HG03439 (cell line): Measurements from ENCODE around the gene TNS3.
"Not testable (repeated sequence)": the region's sequence is repeated elsewhere in the genome, so short reads cannot be mapped to it uniquely, and the experiment has no call there.

ENCODE experiments used
- ATAC-seq: cut with Tn5 transposase; IDR thresholded peaks from one replicate; pipeline ENCODE4 v1.9.1; 2021; ENCODE audit warnings: mild to moderate bottlenecking, moderate library complexity; ENCODE audit not compliant: unreplicated experiment

TNS3 gene

DNA sequence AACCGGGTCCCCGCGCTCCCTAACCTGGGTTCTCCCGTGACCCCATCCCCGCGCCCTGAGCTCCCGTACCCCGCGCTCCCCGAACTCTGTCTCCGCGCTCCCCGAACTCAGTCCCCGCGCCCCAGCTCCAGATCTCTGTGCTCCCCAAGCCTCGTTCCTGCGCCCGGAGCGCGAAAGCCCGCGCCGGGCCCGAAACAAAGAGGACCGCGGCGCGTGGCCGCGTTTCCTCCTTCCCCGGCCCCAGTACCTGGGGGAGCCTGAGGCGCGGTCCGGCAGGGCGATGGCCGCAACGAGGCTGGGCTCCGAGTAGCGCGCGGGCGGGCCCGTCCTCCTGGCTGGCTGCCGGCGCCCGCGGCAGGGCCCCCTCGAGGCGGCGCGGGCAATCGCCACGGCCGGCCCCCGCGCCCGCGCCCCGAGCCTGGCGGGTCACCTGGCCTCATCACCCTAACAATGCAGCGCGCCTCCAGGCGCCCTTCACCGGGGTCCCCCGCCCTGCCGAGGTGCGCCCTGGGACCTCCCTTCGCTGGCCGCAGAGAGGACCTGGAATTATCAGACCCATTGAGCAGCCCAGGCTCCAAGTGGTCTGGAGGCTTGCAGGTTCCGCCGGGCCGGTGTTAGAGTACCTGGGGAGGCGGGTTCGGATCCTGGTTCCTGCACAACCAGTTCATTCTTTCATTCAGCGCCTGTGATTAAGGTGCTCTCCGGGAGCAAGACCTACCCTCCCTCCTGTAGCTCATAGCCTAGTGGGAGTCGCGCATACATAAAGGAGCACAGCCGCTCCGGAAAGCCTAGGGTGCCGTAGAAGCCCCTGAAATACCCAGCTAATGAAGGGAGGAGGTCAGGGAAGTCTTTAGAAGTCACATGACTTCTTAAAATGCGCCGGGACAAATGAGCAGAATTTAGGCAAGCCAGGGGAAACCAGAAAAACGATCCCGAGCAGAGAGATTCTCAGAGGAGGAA, at the start of gene TNS3:
TNS3 (minus strand) TSS at position 308 of the 960 bp plus-strand sequence. CDS start 142,475 bp downstream, outside the sequence.
- ATAC-seq, result no peak

DNA sequence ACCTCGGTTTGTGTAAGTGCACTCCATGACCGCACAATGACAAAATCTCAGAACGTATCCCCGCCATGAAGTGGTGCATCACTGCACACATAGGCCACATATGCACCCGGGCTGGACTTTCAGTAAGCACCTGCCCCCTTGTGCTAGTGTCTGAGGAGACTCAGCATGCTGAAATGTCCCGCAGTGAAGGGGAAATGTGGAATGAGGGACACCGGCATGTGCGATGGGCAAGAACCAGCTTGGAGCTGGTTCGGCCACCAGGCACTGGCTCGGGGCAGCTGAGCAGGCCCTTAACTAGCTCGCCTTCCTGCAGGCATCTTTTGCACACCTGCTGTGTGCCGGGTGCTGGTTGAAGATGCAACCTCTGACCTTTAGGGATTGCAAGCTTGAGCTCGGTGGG, 49.8 kb upstream of the TNS3 start:
- ATAC-seq, result no peak

DNA sequence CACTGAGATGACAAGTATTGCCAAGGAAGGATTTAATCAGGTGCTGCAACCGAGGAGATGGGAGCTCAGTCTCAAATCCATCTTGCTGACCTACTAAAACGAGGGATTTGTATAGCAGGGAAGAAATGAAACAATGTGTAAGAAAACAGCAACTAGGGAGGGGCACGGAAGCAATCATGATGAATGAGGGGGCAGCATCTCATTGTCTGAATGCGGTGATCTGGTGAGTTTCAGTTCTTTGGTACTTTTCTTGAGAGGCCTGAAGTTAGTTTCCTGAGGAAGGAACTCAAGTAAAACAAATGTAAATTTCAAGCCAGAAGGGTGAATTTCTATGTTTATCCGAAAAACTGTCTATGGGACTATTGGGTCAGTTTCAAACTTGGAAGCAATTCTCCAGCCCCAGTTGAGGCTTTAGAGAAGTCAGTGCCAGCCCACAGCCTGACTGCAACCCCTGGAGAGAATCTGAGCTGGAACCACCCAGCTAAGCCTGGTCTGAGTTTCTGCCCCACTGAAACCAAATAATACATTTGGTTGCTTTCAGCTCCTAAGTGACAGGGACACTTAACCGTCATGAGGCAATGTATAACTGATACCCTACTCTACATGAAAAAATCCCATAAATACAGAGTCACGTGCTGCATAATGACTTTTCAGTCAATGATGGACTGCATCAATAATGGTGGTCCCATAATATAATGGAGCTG, 45.8 kb upstream of the TNS3 start:
- ATAC-seq, result no peak

DNA sequence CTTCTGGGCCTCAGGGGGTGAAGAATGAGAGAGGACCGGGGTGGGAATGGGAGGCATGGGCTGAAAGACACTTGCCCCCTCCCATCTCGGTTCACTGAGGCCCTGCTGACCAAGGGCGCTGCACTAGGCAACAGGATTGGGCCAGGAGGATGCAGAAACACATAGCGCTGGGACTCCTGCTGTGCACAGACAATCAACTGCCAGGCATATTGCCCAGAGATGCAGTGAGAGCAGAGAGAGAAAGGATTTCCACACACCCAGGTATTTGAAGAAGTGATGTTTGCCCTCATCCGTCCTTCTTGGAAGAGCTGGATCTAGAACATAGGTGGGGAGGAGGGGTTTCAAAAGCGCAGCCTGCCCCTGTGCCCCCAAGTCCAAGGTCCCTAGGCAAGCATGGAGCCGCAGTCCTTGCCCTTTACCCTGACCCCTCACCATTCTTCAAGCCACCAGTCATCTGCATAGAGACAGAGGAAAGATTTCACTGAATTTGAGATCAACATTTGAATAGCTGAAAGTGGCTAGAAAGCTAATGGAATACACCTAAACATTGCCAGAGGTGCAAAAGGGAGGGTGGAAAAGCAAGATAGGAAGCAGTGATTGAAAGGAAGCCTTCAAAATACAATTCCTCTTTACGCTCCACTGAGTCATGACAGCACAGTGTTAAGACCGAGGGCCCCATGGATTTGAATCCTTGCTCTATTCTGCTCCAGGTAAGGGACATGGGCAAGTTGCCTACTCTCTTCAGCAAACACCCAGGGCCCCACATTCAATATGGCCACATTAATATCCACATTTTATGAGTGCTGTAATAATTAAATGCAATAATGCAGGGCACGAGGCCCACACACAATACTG, 44.2 kb upstream of the TNS3 start:
- no peak for ATAC-seq

DNA sequence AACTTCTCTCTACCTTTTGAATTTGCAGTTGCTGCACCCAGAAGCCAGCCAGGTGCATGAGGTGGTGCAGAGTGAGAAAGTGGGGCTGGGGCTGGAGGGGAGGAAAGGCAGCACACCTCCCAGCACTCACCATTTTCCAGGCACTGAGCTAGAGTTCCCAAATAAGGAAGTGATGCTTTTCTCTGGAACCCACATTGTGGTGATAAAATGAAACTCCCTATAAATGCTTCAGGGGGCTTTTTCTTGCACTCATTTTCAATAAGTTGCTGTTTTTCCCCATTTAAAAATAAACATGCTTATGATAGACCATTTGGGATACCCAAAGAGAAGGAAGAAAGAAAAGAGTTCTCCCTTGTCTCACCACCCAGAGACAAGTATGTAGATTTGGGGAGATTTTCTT, 42.8 kb upstream of the TNS3 start:
- no peak for ATAC-seq

DNA sequence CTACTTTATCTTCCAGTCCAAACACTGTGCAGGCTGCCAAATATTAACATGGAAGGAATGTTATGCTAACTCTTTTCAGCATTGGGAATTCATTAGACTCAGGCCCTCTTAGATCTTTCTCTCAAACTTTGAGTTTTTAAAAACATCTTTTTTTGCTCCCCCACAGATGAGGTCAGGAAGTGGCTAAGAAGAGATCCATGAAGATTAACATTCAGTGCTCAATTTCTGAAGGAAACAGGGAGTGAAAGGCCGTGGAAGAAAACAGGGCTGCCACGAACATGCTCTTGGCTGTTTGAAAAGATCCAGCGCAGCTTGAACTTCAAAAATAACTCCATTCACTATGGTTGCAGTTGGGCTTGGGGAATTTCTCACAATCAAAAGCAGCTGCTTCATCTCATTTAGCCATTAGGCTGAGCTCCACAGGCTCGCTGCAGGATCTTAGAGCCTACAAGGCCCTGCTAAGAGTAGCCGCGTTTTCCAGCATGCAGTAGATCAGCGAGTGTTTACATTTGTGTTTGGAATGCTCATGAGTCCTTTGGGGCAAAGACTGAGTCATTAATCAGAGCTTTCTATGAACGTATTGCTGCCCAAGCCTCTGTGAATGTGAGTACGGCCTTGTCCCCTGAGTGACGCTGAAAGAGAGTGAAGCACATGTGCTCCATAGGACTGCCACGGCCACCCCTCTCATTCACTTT, 41.2 kb upstream of the TNS3 start:
- no peak for ATAC-seq

DNA sequence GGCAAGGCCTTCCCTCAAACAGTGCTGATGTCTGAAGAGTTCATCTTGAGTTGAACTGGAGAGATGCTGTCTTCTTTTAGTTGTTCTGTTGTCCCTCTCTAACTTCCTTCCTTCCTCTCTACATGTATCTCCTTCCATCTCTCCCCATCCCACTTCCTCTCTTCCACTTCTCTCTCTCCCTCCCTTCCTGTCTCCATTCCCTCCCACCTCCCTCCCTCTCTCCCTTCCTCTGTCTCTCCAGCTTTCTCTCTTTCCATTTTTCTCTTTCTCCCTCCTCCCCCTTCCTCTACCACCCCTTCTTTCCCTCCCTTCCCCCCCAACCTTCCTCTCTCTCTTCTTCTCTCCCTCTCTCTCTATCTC, 40.7 kb upstream of the TNS3 start:
- no peak for ATAC-seq

DNA sequence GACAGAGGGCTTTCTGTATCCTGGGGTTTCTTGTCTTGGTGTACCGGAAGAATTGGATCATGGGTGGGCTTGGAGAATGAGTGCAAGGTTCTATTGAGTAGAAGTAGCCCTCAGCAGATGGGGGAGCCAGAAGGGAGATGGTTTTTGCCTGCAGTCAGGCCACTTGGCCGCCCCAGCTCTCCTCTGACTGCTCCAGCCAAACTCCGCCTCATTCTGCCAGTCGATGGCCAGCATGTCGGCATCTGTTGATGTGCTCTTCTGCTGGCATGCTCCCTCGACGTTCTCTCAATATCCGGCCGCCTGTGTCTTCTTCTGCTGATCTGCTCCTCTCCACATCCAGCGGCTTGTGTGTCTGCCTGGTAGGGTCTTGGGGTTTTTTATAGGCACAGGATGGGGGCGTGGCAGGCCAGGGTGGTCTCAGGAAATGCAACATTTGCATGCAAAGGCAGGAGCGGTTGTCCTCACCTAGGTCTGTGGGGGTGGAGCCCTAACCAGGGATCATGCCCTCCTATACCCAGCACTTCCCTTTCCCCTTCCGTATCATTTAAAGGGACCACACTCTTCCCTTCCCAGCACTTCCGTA, 40.2 kb upstream of the TNS3 start:
- no peak for ATAC-seq

DNA sequence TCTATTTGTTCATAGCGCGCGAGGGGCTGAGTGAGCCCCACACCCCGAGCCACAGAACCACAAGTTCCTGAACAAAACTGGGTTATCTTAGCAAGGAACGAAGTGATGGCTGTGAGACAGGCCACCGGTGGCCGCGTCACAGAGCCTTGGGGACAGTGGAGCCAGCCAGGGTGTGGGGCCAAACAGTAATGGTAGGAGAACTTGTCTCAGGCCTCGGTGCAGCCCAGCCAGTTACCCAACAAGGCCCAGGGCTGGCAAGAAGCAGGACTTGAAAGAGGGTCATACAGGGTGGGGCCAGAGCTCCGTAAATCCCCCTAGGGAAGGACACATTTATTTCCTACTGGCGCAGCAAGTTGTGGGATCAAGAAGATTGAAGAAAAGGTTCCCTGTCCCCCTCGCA, 39.4 kb upstream of the TNS3 start:
- ATAC-seq, result no peak

DNA sequence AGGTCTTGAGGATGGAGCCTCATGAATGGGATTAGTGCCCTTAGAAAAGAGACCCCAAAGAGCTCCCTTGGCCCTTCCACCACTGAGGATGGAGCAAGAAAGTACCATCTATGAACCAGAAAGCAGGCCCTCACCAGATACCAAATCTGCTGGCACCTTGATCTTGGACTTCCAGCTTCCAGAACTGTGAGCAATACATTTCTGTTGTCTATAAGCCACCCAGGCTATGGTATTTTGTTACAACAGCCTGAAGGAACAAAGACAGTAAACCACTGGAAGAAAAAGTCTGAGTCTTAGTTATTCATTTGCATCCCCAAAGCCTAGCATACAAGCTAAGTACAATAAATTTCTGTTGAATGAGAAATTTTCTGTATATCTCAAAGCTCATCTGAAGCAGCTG, 37.9 kb upstream of the TNS3 start:
- no peak for ATAC-seq

DNA sequence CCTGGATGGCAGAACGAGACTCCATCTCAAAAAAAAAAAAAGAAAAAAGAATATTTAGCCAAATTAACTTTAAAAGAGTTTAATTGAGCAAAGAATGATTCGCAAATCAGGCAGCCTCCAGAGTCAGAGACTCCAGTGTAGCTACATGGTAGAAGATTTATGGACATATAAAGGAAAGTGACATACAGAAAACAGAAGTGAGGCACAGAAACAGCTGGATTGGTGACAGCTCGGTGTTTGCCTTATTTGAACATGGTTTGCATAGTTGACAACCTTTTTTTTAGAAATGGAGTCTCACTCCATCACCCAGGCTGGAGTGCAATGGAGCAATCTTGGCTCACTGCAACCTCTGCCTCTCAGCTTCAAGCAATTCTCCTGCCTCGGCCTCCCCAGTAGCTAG, 35.2 kb upstream of the TNS3 start:
- no peak for ATAC-seq

DNA sequence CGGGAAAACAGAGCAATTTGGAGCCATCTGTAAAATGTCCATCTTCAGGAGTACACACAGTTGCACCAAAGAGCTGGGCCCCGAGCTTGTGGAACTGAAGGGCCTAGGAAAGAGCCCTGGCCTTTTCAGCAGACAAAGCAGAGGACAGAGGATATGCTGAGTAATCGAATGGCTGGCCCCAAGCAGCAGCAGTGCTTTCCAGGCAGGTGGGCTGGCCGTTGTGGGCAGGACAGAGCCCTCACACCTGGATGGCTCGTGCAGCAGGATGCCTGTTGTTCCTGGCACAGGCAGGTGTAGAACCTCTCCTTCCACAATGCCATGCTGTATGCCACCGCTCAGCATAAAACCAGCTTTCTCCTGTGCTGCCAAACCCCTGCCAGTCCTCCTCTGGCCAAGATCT, 32.5 kb upstream of the TNS3 start:
- no peak for ATAC-seq

DNA sequence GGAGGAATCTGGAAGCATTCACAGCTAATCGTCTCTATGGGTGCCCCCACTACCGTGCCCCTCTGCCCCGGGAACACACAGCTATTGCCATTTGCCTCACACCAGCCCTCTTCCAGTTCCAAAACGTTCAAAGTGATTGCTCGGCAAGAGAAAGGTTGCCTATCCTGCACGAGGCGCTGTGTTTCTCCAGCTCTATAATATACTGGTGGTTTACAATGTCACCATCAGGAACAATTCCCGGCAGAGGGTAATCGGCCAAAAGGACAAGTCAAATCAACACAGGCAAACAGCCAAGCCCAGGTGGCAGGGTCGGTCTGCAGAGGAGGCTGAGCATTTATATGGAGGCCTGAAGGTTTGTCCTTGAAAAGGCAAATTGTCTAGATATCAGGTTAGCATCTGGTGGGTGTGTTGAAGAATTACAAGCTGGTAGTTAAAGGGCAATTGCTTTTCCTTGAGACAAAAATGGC, 29.2 kb upstream of the TNS3 start:
- ATAC-seq, result no peak

DNA sequence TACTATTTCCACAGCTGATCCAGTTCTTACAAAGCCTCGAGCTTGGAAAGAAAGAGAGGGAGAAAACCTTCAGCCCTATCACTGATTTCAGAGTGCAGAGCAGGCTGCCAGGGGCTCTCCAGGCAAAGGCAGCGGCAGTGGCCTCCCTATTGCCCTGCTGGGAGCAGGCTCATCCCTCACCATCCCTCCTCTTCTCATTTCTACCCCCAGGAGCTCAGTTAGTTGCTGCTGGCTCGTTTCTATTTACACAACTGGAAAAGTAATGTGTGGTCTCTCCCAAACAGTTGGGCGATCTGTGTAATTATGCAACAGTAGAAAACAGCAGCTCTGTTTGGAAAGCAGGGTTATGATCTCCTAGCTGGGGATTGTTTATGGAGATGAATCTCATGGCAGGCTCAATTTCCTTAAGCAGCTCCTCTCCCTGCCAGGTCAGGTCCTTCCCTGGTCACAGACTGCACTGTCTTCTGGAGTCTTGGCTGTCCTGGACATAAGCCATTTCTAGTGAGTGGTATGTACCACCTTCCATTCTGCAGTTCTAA, 28.7 kb upstream of the TNS3 start:
- no peak for ATAC-seq

DNA sequence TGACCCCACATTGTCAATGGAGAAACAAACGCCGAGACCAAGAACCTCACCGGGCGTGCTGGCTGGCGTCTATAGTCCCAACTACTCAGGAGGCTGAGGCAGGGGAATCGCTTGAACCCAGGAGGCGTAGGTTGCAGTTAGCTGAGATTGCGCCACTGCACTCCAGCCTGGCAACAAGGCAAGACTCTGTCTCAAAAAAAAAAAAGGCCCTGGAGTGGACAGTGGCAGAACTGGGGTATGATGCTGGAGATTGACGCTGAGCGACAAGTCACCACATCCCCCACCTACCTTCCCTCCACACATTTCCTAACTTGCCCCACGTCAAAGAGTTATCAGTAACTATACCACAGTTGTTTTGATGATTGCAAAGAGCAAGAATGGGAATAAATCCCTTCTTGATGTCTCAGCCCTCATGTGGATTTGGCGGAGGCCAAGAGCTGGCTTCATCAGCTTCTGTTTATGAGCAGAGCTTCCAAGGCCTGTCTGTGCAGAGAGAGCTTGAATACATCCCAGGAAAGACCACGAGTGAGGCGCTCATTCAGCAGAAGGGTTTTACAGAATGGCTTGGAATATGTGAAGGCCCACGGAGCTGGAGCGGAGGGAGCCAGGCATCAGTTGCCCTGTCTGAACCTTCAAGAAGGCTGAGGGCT, 28.0 kb upstream of the TNS3 start:
- no peak for ATAC-seq

DNA sequence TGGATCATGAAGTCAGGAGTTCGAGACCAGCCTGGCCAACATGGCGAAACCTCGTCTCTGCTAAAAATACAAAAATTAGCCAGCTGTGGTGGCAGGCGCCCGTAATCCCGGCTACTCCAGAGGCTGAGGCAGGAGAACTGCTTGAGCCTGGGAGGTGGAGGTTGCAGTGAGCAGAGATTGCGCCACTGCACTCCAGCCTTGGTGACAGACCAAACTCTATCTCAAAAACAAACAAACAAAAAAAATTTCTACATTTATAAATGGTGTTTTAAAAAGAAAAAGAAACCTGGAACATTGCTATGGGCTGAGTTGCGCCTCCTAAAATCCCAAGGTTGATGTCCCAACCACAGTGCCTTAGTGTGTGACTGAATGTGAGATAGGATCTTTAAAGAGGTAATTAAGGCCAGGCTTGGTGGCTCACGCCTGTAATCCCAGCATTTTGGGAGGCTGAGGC, 24.7 kb upstream of the TNS3 start:
- ATAC-seq, result not testable (repeated sequence)

DNA sequence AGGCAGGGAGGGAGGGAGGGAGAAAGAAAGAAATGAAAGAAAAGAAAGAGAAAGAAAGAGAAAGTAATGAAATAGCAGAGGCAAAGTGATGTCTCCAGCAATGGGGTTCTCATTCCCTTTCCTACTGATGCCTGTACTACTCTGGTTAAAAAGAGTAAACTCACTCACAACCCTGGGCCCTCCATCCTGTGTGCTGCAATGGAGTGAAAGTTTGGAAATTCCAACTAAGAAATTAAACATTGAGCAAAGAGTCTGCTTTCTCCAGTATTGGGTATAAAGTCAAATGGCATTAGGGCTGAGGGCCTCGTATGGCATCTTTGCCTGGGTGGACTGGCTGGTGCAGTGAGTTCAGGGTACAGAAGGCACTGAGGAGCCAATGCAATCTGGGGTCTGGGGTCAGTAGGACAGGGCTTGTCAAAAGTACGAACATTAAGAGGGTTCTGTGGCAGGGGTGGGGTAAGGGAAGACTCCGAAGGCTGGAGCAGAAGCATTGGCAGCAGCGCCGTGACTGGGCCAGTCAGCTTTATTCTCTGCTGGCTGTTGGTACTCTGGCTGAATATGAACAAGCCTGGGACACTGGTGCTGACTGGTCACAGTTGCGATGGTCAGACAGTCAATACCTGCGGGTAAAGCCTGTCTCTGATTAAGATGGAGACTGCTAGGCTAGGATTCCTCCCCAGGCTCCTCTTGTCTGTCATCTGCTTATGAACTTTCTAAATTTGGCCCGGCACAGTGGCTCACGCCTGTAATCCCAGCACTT, 24.1 kb upstream of the TNS3 start:
- no peak for ATAC-seq

DNA sequence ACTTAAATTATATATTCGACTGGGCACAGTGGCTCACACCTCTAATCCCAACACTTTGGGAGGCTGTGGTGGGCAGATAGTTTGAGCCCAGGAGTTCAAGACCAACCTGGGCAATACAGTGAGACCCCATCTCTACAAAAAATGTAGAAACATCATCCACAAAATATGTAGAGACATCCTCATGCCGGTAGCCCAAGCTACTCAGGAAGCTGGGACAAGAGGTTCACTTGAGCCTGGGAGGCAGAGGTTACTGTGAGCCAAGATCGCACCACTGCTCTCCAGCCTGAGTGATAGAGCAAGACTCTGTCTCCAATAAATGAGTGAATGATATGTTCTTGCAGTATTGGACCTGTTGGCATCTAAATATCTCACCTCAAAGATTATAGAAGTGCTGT, 22.6 kb upstream of the TNS3 start:
- no peak for ATAC-seq
